ENCODE results near the gene B4GALT4.

- TF ChIP-seq CTCF (conservative IDR thresholded peaks at IDR 0.05; ENCODE audit: low read depth, low read length) (no peak), EZH2phosphoT487 (IDR thresholded peaks at IDR 0.05; ENCODE audit: borderline replicate concordance, low read length) (no peak), EZH2 (IDR thresholded peaks at IDR 0.05; ENCODE audit: low read length, unreplicated experiment) (no peak)
These were observed 44.8 kb downstream of the B4GALT4 start for GRCh38 chr3:119195911-119196310.
